C4-2B (cell line): Measurements from ENCODE around the gene CDH23.

Experiments
- H3K27ac ChIP-seq: fragments of 450-650 bp; 2 replicates; pipeline ENCODE4 v1.5.1; 2017
- ZFX ChIP-seq: fragments of 450-650 bp; IDR thresholded peaks from 2 replicates; pipeline ENCODE4 v1.6.1; 2017
- TF ChIP-seq, protein P1 (sequence below): fragments of 450-650 bp; conservative IDR thresholded peaks from 2 replicates; pipeline ENCODE4 v1.5.1; 2017; ENCODE audit warnings: mild to moderate bottlenecking

The CDH23 gene

DNA sequence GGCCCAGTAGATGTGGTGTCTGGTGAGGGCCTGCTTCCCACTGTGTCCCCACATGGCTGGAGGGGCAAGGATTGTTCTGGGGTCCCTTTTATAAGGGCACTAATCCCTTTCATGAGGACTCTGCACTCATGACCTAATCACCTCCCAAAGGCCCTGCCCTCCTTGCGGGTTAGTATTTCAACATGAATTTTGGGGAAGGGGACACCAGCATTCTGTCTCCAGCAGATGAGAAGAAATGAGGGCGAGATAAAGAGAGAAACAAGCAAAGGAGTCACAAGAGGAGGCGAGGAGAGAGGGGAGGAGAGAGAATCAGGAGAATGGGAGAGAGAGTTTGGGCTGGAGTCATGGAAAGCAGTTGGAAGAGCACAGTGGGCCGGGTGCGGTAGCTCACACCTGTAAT lies 239.1 kb downstream of the CDH23 start:
- no peak overlapping the region for H3K27ac ChIP-seq
- TF ChIP-seq, protein P1, sequence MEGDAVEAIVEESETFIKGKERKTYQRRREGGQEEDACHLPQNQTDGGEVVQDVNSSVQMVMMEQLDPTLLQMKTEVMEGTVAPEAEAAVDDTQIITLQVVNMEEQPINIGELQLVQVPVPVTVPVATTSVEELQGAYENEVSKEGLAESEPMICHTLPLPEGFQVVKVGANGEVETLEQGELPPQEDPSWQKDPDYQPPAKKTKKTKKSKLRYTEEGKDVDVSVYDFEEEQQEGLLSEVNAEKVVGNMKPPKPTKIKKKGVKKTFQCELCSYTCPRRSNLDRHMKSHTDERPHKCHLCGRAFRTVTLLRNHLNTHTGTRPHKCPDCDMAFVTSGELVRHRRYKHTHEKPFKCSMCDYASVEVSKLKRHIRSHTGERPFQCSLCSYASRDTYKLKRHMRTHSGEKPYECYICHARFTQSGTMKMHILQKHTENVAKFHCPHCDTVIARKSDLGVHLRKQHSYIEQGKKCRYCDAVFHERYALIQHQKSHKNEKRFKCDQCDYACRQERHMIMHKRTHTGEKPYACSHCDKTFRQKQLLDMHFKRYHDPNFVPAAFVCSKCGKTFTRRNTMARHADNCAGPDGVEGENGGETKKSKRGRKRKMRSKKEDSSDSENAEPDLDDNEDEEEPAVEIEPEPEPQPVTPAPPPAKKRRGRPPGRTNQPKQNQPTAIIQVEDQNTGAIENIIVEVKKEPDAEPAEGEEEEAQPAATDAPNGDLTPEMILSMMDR, result no peak
- no peak for TF ChIP-seq ZFX

DNA sequence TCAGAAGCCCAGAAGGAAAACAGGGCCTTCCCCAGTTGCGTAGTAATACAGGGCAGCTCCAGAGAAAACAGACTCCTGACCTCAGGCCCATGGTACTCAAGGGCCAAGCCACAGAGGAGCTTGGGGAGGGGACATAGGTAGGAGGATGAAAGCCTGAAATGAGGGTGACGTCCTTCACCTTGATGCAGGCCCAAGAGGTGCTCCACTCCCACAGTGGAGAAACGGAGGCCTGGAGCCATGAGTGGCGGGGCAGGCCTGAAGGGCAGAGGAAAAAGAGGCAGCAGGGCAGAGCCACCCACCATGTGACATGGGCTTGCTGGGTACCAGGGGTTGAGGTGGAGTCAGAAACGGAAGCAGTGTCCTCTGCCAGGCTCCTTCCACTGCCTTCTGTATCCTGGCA lies 239.9 kb downstream of the CDH23 start:
- no peak overlapping the region for H3K27ac ChIP-seq
- TF ChIP-seq ZFX, result no peak
- TF ChIP-seq, protein P1, result no peak

DNA sequence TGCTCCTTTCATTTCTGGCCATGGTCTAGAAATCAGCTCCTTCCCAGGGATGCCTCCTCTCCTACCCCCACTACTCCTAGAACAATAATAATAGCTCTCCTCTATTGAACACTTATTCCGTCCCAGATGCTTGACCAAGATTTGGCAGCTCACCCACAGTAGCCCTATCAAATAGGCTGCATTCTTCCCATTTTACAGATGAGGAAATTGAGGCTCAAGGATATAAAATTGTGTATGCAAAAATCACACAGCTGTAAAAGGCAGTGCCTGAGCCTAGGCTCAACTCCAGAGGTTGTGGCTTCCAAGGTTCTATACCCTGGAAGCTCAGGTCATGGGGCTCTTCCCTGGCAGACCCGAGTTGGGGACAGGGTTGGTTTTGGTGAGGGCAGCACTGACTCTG lies 240.6 kb downstream of the CDH23 start:
- TF ChIP-seq ZFX, result no peak
- TF ChIP-seq, protein P1, result no peak
- H3K27ac ChIP-seq, result no peak overlapping the region

DNA sequence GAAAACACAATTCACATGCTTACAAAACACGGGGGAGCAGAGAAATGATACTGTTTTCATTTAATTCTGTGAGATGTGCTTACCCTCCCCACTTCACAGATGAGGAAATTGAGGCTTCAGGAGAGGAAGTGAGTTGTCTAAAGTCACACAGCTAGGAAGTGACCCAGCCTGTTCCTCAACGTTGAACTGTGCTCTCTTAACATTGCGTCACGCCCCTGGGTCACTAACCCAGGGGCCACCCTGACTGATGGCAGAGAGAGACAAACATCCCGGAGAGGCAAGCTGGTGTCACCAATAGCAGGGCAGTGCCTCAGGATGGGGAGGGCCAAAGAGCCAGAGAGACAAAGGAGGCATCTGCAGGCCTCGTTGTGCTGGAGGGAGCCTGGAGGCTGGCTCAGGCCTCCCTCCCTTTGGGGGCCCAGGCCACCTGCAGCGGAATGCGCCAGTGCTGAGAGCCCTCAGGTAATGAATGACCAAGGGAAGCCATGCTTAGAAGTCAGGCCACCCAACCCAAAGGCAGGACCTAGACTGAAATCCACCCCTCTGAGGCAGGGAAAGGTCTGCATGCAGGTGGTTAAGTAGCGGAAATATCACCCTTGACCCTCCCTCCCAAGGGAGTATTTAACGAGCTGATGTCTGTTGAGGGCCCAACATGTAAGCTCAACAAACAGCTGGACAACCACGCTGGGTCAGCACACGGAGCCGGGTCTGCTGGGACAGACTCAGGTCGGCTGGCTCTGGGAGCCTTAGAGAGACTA lies 241.5 kb downstream of the CDH23 start:
- TF ChIP-seq ZFX, result no peak
- TF ChIP-seq, protein P1, result no peak

DNA sequence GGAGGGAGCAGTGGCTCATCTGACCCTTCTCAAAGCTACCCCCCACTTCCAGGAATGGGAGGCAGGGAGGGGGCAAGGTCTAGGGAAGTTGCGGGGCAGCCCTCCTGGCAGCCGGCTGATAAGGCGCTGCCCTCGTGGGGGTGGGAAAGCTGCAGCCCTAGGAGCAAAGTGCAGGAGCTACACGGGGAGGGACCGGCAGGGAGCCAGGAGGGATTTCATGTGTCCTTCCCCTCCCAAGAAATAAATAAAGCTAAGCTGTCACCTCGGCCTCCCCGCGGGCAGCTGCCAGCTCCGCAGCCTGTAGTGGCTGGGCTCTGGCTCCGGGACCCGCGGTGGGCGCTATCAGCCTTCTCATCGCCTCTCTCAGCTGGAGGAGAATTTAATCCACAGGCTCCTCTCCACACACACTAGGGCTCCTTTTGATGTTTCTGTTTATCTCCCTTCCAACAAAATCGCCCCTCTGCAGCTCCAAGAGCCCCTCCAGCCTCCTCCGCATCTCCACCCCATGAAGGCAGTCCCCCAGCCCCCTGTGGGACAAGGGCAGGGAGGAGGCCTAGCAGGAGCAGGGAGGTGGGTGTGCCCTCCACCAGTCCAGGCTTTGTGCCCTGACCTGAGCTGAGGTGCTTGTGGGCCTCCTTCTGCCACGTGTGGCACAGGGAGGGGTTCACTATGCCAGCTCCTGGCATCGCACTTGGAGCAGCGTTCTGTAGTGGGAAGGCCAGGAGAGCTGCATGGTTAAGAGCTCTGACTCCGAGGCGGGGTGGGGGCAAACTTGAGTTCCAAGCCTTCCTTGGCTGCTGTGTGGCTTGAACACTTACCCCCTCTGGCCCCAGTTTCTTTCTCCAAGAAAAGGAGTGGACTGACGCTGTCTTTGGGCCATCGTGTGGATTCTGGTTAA lies 242.4 kb downstream of the CDH23 start:
- H3K27ac ChIP-seq, result no peak overlapping the region
- no peak for TF ChIP-seq ZFX
- TF ChIP-seq, protein P1, result no peak

More for the DNA sequence above, 241.5 kb downstream of the CDH23 start:
- H3K27ac ChIP-seq, result no peak overlapping the region

DNA sequence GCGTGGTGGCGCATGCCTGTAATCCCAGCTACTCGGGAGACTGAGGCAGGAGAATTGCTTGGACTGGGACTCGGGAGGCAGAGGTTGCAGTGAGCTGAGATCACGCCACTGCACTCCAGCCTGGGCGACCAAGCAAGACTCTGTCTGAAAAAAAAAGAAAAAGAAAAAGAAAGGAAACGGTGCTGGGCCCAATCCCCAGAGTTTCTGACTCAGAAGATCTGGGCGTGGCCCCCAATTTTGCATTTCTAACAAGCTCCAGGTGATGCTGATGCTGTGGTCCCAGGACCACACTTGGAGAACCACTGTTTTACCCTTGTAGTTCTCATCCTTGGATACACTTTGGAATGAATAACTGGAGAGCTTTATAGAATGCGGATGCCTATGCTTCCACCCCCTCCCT lies 243.9 kb downstream of the CDH23 start:
- TF ChIP-seq, protein P1, result no peak
- no peak for TF ChIP-seq ZFX
- no peak overlapping the region for H3K27ac ChIP-seq

DNA sequence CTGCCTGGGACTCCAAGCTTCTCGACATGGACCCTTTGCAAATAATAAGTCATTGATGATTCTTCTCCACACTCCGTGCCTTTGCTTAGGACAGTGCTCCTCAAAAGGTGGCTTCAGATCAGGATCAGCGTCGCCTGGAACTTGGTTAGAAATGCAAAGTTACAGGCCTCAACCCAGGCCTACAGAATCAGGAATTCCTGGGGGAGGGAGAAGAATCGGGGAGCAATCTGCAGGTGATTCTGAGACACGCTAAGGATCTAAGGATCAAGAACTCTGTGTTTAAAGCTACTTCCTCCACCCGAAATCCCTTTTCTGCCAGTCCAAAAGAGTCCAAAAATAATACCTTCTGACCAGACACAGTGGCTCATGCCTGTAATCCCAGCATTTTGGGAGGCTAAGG lies 244.7 kb downstream of the CDH23 start:
- TF ChIP-seq, protein P1, result no peak
- TF ChIP-seq ZFX, result no peak
- H3K27ac ChIP-seq, result no peak overlapping the region
